ENCODE results near the gene C11orf71. TPM values are rescaled to one million over a fixed set of nuclear protein-coding genes. Genes with fewer than 3 reads are reported as not detected.

Gene C11orf71
- total and polyA plus RNA-seq, 10 of the 15 experiments (the other 5 are each of a cell fraction or from before 2014, with no cell fraction given), result 1.4 to 12.0 (median 7.1) TPM

DNA sequence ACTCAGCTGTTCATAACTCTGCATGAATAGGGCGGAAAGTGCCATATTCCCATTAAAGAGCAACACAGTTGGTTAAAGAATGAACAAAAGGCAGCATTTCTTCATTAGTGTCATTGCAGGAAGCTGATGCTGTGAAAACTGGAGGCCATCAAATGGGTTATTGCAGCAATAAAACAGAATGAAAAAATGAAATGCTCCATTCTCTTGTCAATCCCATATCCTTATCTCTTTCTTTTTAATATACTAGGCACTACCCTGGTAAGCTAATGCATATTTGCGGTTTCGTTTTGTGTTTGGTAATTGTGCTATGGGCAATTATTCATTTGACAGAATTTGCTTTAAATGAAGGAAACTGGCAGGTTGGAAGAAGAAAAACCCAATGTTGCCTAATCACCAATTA, 25.3 kb downstream of the C11orf71 start (continued):
- TF ChIP-seq, protein P1, sequence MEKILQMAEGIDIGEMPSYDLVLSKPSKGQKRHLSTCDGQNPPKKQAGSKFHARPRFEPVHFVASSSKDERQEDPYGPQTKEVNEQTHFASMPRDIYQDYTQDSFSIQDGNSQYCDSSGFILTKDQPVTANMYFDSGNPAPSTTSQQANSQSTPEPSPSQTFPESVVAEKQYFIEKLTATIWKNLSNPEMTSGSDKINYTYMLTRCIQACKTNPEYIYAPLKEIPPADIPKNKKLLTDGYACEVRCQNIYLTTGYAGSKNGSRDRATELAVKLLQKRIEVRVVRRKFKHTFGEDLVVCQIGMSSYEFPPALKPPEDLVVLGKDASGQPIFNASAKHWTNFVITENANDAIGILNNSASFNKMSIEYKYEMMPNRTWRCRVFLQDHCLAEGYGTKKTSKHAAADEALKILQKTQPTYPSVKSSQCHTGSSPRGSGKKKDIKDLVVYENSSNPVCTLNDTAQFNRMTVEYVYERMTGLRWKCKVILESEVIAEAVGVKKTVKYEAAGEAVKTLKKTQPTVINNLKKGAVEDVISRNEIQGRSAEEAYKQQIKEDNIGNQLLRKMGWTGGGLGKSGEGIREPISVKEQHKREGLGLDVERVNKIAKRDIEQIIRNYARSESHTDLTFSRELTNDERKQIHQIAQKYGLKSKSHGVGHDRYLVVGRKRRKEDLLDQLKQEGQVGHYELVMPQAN (conservative IDR thresholded peaks at IDR 0.05), result no peak
- TF ChIP-seq, protein P2, sequence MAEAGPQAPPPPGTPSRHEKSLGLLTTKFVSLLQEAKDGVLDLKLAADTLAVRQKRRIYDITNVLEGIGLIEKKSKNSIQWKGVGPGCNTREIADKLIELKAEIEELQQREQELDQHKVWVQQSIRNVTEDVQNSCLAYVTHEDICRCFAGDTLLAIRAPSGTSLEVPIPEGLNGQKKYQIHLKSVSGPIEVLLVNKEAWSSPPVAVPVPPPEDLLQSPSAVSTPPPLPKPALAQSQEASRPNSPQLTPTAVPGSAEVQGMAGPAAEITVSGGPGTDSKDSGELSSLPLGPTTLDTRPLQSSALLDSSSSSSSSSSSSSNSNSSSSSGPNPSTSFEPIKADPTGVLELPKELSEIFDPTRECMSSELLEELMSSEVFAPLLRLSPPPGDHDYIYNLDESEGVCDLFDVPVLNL (IDR thresholded peaks at IDR 0.05; ENCODE audit: low read depth, low read length), result no peak
- TF ChIP-seq RBBP5 (conservative IDR thresholded peaks at IDR 0.05) (no peak), ASH2L (IDR thresholded peaks at IDR 0.05; ENCODE audit: borderline replicate concordance, low read depth) (no peak), CBFB (IDR thresholded peaks at IDR 0.05; ENCODE audit: low read depth) (no peak), SUPT20H (IDR thresholded peaks at IDR 0.05; ENCODE audit: borderline replicate concordance, control insufficient read depth, low read depth, low read length) (no peak), ATF7 (IDR thresholded peaks at IDR 0.05; ENCODE audit: low read depth) (no peak), GABPA (IDR thresholded peaks at IDR 0.05; ENCODE audit: low read depth) (no peak)
- TF ChIP-seq, protein P3, sequence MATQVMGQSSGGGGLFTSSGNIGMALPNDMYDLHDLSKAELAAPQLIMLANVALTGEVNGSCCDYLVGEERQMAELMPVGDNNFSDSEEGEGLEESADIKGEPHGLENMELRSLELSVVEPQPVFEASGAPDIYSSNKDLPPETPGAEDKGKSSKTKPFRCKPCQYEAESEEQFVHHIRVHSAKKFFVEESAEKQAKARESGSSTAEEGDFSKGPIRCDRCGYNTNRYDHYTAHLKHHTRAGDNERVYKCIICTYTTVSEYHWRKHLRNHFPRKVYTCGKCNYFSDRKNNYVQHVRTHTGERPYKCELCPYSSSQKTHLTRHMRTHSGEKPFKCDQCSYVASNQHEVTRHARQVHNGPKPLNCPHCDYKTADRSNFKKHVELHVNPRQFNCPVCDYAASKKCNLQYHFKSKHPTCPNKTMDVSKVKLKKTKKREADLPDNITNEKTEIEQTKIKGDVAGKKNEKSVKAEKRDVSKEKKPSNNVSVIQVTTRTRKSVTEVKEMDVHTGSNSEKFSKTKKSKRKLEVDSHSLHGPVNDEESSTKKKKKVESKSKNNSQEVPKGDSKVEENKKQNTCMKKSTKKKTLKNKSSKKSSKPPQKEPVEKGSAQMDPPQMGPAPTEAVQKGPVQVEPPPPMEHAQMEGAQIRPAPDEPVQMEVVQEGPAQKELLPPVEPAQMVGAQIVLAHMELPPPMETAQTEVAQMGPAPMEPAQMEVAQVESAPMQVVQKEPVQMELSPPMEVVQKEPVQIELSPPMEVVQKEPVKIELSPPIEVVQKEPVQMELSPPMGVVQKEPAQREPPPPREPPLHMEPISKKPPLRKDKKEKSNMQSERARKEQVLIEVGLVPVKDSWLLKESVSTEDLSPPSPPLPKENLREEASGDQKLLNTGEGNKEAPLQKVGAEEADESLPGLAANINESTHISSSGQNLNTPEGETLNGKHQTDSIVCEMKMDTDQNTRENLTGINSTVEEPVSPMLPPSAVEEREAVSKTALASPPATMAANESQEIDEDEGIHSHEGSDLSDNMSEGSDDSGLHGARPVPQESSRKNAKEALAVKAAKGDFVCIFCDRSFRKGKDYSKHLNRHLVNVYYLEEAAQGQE (IDR thresholded peaks at IDR 0.05; ENCODE audit: low read depth, low read length), result no peak
- TF ChIP-seq, protein P4, sequence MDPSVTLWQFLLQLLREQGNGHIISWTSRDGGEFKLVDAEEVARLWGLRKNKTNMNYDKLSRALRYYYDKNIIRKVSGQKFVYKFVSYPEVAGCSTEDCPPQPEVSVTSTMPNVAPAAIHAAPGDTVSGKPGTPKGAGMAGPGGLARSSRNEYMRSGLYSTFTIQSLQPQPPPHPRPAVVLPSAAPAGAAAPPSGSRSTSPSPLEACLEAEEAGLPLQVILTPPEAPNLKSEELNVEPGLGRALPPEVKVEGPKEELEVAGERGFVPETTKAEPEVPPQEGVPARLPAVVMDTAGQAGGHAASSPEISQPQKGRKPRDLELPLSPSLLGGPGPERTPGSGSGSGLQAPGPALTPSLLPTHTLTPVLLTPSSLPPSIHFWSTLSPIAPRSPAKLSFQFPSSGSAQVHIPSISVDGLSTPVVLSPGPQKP (IDR thresholded peaks at IDR 0.05; ENCODE audit: low read depth, low read length), result no peak
